Aorta (tissue), 5 donors: ENCODE measurements around the gene ZNF91. TPM values are rescaled to one million over a fixed set of nuclear protein-coding genes. Genes with fewer than 3 reads are reported as not detected.
"Not testable (repeated sequence)": the region's sequence is repeated elsewhere in the genome, so short reads cannot be mapped to it uniquely, and the experiment has no call there.

ENCODE experiments used
- ATAC-seq: fragments of 200-7000 bp; cut with Tn5 transposase; one replicate; pipeline ENCODE4 v1.9.1; 2022; ENCODE audit warnings: moderate library complexity; ENCODE audit not compliant: low FRiP score
- DNase-seq, 2 donors: peaks; one replicate each; pipeline ENCODE4 v3.0.0-alpha.2; 2020
- H3K27ac ChIP-seq, 2 donors: one replicate each; pipeline ENCODE4 v1.5.1; 2013; ENCODE audit warnings: low read length in 2 of 2, mild to moderate bottlenecking in 2 of 2, moderate library complexity in 2 of 2, control low read depth in 1 of 2, inconsistent platforms in 1 of 2, low read depth in 1 of 2
- H3K27me3 ChIP-seq, 2 donors: one replicate each; pipeline ENCODE4 v1.6.1; 2013; ENCODE audit warnings: control low read depth in 1 of 2, low read length in 1 of 2, mild to moderate bottlenecking in 1 of 2, moderate library complexity in 1 of 2; ENCODE audit not compliant: insufficient read depth in 2 of 2, control insufficient read depth in 1 of 2
- H3K36me3 ChIP-seq, 2 donors: one replicate each; pipeline ENCODE4 v1.6.1; 2013; ENCODE audit warnings: control low read depth in 1 of 2, low read length in 1 of 2, mild to moderate bottlenecking in 1 of 2; ENCODE audit not compliant: insufficient read depth in 2 of 2, control insufficient read depth in 1 of 2
- H3K4me1 ChIP-seq, 2 donors: one replicate each; pipeline ENCODE4 v1.6.1; 2013; ENCODE audit warnings: low read length in 2 of 2, control low read depth in 1 of 2, mild to moderate bottlenecking in 1 of 2, moderate library complexity in 1 of 2; ENCODE audit not compliant: insufficient read depth in 2 of 2, control insufficient read depth in 1 of 2
- H3K4me3 ChIP-seq, 2 donors: one replicate each; pipeline ENCODE4 v1.5.1; 2013; ENCODE audit warnings: low read length in 2 of 2, control low read depth in 1 of 2, mild to moderate bottlenecking in 1 of 2
- H3K9me3 ChIP-seq: one replicate; pipeline ENCODE4 v1.6.1; 2013; ENCODE audit warnings: mild to moderate bottlenecking, low read length; ENCODE audit not compliant: control insufficient read depth
- WGBS, 2 donors: extraction: QIAGEN DNeasy Blood & Tissue Kit; methylation state at CpG; one replicate each; pipeline ENCODE4 v1.1.7; 2013; 5-methylcytosine and 5-hydroxymethylcytosine counted together
- intact Hi-C, 2 donors: fragments of 100-400 bp; cut with DNase I; formaldehyde crosslinking; loops; one replicate each; pipeline versions ENCODE4 v1.14.2 to v1.15.0; 2022
- long read RNA-seq, 2 donors: library from polyadenylated mRNA; unstranded; transcript quantifications; one replicate each; pipeline ENCODE4 v2.0.0, GENCODE V29; 2020 to 2021
- polyA plus RNA-seq, 2 donors: library from polyadenylated mRNA; stranded (reverse); fragments of 200-250 nt; gene quantifications; one replicate each; pipeline ENCODE4 v1.2.3, GENCODE V29; 2013
- total RNA-seq, 2 donors: library from RNA; stranded (reverse); fragmentation: NEBNext Ultra II Directional; extraction: Animal tissue kit (Norgen Biotek cat#: 25700); gene quantifications; one replicate each; pipeline ENCODE4 v1.2.1, GENCODE V29; 2021
- donor health status: healthy with polysubstance abuse.
- donor health status: Bipolar disorder and iron deficiency.
- donor health status: DM: no; HTN: no; CAD: no.
- donor health status: DM: no; HTN: no; CAD: no.
- donor health status: DM: yes; HTN: yes; CAD: no.

Gene ZNF91
- total RNA-seq (10 to 100 TPM; 52.4 to 63.6 TPM), polyA plus RNA-seq (10 to 100 TPM in 1 of 2 donors, 1 to 10 TPM in 1; 7.1 to 12.6 TPM)
- long read RNA-seq, donor 1, partial matches to known transcripts, result 0 of 11 reads
- long read RNA-seq, donor 1, other reads (novel, unspliced or antisense), result 10 of 11 reads
- long read RNA-seq, donor 2, full-length matches to known transcripts, result 12 of 21 reads
- long read RNA-seq, donor 2, partial matches to known transcripts, result 0 of 21 reads
- long read RNA-seq, donor 2, other reads (novel, unspliced or antisense), result 9 of 21 reads

- intact Hi-C loops, result loop anchor here (5.0 to 10.0 kb wide), 2 partner anchors 120 to 123 kb away; no protein-coding TSS in a partner anchor
Observed at GRCh38 chr19:23395041-23395721, at the start of gene ZNF91. Gene ZNF91, minus strand, starts transcription at chr19:23395471. Its CDS starts 117 bp downstream, at chr19:23395354.

GRCh38 chr19:23440791-23441190, 45.5 kb upstream of the ZNF91 start:
- no peak for DNase-seq
- intact Hi-C loops, result no loop called here
- H3K4me1 ChIP-seq, result no peaks in the 10 kb centered on the region
- ATAC-seq, result no peak
- no peak overlapping the region for H3K4me3 ChIP-seq
- H3K27me3 ChIP-seq, result no peaks in the 10 kb centered on the region
- H3K36me3 ChIP-seq, result peaks cover 0 to 2% of the 10 kb centered on the region in 2 donors
- peaks cover 8% of the 10 kb centered on the region for H3K9me3 ChIP-seq
- no peak overlapping the region for H3K27ac ChIP-seq
- 66 to 70% methylated on average over 9 of the region's 9 CpGs for WGBS, 2 donors

More at GRCh38 chr19:23395041-23395721, at the start of gene ZNF91:
- 0 to 1% methylated on average over 32 of the region's 32 CpGs for WGBS, 2 donors
- peak; percentile 95 to 97 for DNase-seq
- Histone ChIP-seq H3K27me3 (no peaks in the 10 kb centered on the region), H3K9me3 (no peaks in the 10 kb centered on the region), H3K4me3 (peak within 1 kb of the TSS; percentile 42 to 77), H3K4me1 (peaks cover 1 to 4% of the 10 kb centered on the region in 2 donors), H3K36me3 (no peaks in the 10 kb centered on the region), H3K27ac (peak within 1 kb of the TSS; percentile 51 to 87)
- ATAC-seq, result peak; percentile 97

DNA sequence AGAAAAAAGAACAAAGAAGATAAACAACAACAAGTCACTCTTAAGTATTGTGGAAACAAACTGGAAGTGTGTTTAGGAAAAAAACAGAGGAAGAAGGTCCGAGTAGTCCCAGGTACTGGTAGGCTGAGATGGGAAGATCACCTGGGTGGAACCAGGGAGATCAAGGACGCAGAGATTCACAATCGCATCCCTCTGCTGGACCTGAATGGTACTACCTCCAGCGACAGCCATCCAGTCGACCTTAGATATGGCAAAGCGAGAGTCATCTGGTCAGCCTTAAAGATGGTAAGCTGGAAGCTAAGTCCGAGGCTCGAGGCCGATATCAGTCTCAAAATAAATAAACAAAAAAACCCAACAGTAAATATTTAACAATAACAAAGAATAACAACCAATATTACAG, 44.9 kb upstream of the ZNF91 start:
- H3K27me3 ChIP-seq, result no peaks in the 10 kb centered on the region
- peaks cover 0 to 2% of the 10 kb centered on the region in 2 donors for H3K36me3 ChIP-seq
- WGBS, 2 donors, result 82 to 86% methylated on average over 9 of the region's 9 CpGs
- H3K4me1 ChIP-seq, result no peaks in the 10 kb centered on the region
- ATAC-seq (no peak), DNase-seq (no peak)
- peaks cover 8% of the 10 kb centered on the region for H3K9me3 ChIP-seq
- intact Hi-C loops, result no loop called here
- H3K27ac ChIP-seq, result no peak overlapping the region
- no peak overlapping the region for H3K4me3 ChIP-seq

- DNase-seq (no peak), ATAC-seq (no peak)
- H3K9me3 ChIP-seq, result peaks cover 8% of the 10 kb centered on the region
- H3K4me3 ChIP-seq, result no peak overlapping the region
- peaks cover 0 to 2% of the 10 kb centered on the region in 2 donors for H3K36me3 ChIP-seq
- intact Hi-C loops, result no loop called here
- 89 to 94% methylated on average over 8 of the region's 8 CpGs for WGBS, 2 donors
- H3K4me1 ChIP-seq, result no peaks in the 10 kb centered on the region
- no peak overlapping the region for H3K27ac ChIP-seq
- no peaks in the 10 kb centered on the region for H3K27me3 ChIP-seq
Observed at GRCh38 chr19:23439623-23440022, 44.4 kb upstream of the ZNF91 start.

DNA sequence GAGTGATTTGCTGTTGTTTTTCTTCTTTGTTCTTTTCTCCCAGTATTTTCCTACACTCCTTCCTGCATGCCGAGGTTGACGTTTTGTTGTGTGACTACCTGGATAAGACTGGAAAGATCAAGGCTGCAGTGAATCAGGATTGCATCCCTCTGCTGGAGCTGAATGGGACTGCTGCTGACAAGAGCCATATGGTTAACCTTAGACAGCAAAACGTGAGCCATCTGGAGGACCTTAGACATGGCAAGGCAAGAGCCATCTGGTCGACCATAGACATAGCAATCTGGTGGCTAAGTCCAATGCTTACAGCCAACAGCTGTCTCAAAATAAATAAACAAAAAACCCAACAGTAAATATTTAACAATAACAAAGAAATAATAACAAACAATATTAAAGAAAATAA, 42.6 kb upstream of the ZNF91 start:
- H3K27ac ChIP-seq, result no peak overlapping the region
- 72% methylated on average over 4 of the region's 4 CpGs for WGBS, 2 donors
- H3K9me3 ChIP-seq, result peaks cover 8% of the 10 kb centered on the region
- no peaks in the 10 kb centered on the region for H3K4me1 ChIP-seq
- H3K36me3 ChIP-seq, result peaks cover 0 to 2% of the 10 kb centered on the region in 2 donors
- ATAC-seq (no peak), DNase-seq (no peak)
- no peak overlapping the region for H3K4me3 ChIP-seq
- H3K27me3 ChIP-seq, result no peaks in the 10 kb centered on the region
- intact Hi-C loops, result no loop called here

- peaks cover 0 to 2% of the 10 kb centered on the region in 2 donors for H3K36me3 ChIP-seq
- ATAC-seq, result no peak
- 84 to 88% methylated on average over 4 of the region's 4 CpGs for WGBS, 2 donors
Observed at GRCh38 chr19:23436944-23437343, 41.7 kb upstream of the ZNF91 start.

GRCh38 chr19:23436318-23436717, 41.0 kb upstream of the ZNF91 start:
- Histone ChIP-seq H3K27me3 (no peaks in the 10 kb centered on the region), H3K27ac (no peak overlapping the region), H3K4me3 (no peak overlapping the region), H3K9me3 (peaks cover 8% of the 10 kb centered on the region), H3K4me1 (no peaks in the 10 kb centered on the region), H3K36me3 (peaks cover 0 to 2% of the 10 kb centered on the region in 2 donors)
- no peak for DNase-seq
- WGBS, 2 donors, result 79 to 88% methylated on average over 4 of the region's 4 CpGs
- ATAC-seq, result no peak
- intact Hi-C loops, result no loop called here

More at GRCh38 chr19:23436944-23437343, 41.7 kb upstream of the ZNF91 start:
- intact Hi-C loops, result no loop called here
- H3K4me1 ChIP-seq, result no peaks in the 10 kb centered on the region
- H3K4me3 ChIP-seq, result no peak overlapping the region
- H3K27me3 ChIP-seq, result no peaks in the 10 kb centered on the region
- peaks cover 8% of the 10 kb centered on the region for H3K9me3 ChIP-seq
- no peak overlapping the region for H3K27ac ChIP-seq
- DNase-seq, result no peak

DNA sequence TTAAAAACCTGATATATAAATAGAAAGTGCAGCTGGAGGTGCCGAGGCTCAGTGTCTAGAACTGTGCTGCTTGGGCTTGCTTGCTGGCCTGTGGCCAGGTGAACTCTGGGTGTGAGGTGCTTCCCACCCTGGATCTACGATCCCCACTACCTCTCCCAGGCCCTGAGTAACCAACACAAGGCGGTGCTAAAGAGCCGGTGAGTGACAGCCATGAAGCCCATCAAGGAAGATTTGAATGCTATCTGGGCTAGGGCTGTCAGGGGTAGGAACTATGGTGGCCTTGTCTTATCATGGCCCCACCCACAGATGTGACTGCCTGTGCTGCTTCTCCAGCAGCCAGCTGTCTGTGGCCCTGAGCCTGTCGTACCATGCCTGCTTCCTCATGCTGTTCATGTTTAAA, 25.6 kb upstream of the ZNF91 start:
- intact Hi-C loops, result no loop called here
- no peaks in the 10 kb centered on the region for H3K4me1 ChIP-seq
- H3K27me3 ChIP-seq, result no peaks in the 10 kb centered on the region
- no peaks in the 10 kb centered on the region for H3K9me3 ChIP-seq
- WGBS, 2 donors, result 65 to 71% methylated on average over 5 of the region's 5 CpGs
- DNase-seq (no peak), ATAC-seq (no peak)
- no peaks in the 10 kb centered on the region for H3K36me3 ChIP-seq
- H3K4me3 ChIP-seq, result no peak overlapping the region
- no peak overlapping the region for H3K27ac ChIP-seq

DNA sequence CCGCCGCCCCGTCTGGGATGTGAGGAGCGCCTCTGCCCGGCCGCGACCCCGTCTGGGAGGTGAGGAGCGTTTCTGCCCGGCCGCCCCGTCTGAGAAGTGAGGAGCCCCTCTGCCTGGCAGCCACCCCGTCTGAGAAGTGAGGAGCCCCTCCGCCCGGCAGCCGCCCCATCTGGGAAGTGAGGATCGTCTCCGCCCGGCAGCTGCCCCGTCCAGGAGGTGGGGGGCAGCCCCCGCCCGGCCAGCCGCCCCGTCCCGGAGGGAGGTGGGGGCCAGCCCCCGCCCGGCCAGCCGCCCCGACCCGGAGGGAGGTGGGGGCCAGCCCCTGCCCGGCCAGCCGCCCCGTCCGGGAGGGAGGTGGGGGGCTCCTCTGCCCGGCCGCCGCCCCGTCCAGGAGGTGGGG, 24.0 kb upstream of the ZNF91 start:
- DNase-seq, H3K36me3 ChIP-seq, H3K4me3 ChIP-seq, H3K4me1 ChIP-seq, ATAC-seq, H3K27me3 ChIP-seq, intact Hi-C loops, H3K9me3 ChIP-seq, H3K27ac ChIP-seq: not testable (repeated sequence)
- 92 to 99% methylated on average over 23 to 38 of the region's 38 CpGs for WGBS, 2 donors
